DMS 273 (cell line): ENCODE data around the gene PKP2.
"Not testable (repeated sequence)": the region's sequence is repeated elsewhere in the genome, so short reads cannot be mapped to it uniquely, and the experiment has no call there.

ENCODE experiments used
- DNase-seq: peaks from one replicate; lab custom pipeline; 2025; ENCODE audit not compliant: unreplicated experiment; lab: John Stamatoyannopoulos, UW

Gene PKP2

GRCh38 chr12:32864731-32865130 lies 31.8 kb downstream of the PKP2 start:
- no peak for DNase-seq

DNA sequence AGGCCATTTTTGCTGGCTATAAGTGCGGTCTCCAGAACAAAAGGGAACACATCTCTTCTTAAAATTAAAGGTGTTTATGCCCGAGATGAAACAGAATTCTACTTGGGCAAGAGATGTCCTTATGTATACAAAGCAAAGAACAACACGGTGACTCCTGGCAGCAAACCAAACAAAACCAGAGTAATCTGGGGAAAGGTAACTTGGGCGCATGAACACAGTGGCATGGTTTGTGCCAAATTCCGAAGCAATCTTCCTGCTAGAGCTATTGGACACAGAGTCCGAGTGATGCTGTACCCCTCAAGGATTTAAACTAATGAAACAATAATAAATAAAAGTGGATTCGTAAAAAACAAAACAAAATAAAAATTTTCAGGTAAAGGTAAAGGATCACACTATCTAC lies 33.4 kb downstream of the PKP2 start:
- DNase-seq: no peak

DNA sequence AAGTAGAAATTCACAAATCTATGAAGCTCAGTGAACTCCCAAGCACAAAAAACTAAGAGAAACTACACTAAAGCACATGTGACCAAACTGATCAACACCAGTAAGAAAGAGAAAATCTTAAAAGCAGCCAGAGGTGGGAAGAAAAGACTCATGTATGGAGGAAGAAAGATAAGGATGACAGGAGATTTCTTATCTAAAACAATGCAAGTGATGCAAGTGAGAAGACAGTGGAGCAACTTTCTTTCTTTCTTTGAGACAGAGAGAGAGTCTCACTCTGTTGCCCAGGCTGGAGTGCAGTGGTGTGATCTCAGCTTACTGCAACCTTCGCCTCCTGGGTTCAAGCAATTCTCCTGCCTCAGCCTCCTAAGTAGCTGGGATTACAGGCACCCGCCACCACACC lies 34.9 kb downstream of the PKP2 start:
- not testable (repeated sequence) for DNase-seq

DNA sequence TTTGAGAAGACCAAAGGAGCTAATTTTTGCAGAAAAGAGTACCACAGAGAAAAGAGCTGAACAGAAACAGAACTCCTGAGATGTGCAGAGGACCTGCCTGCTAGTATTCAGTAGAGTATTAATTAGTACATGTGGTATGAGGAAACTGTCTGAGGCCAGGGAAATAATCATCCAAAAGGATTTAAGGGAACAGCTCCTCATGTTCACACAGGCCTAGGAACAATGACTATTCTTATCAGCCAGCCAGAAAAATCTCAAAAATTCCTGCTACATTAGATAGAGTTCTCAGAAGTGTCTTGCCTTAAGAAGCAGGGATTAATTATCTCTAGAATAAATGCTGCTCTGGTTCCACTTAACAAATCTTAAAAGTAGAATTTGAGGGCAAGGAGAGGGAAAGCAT lies 36.4 kb downstream of the PKP2 start:
- no peak for DNase-seq

DNA sequence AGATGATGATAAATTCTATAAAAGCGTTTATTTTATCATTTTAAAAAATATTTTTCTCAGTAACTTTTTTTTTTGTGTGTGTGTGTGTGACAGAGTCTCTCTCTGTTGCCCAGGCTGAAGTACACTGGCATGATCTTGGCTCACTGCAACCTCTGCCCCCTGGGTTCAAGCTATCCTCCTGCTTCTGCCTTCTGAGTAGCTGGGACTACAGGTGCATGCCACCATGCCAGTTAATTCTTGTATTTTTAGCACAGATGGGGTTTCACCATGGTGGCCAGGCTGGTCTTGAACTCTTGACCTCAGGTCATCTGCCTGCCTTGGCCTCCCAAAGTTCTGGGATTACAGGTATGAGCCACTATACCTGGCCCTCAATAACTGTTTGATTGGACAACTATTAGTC lies 37.2 kb downstream of the PKP2 start:
- DNase-seq: no peak

DNA sequence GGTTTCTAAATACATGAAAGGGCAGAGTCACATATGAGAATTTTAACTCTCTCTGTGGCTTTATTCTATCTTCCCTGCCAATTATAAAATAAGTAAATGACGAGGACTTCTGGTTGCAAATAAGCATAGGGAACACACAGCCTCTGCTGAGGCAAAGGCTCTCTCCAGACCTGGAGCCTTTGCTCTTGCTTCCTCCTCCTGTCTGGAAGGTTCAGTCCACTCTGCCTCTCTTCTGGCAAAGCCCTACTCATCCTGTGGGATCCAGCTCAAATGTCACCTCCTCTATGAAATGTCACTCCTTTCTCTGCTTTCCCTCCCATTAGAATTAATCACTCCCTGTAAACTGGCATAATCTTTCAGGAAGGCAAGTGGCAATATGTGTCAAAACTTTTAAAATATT lies 41.9 kb downstream of the PKP2 start:
- no peak for DNase-seq

- DNase-seq: no peak
Observed at GRCh38 chr12:32854097-32854496, 42.5 kb downstream of the PKP2 start.

- no peak for DNase-seq
Observed at GRCh38 chr12:32847287-32847686, 49.3 kb downstream of the PKP2 start.

GRCh38 chr12:32846053-32846452 lies 50.5 kb downstream of the PKP2 start:
- no peak for DNase-seq

- no peak for DNase-seq
Observed at GRCh38 chr12:32843528-32844095, 53.0 kb downstream of the PKP2 start.

GRCh38 chr12:32841061-32841460 lies 55.5 kb downstream of the PKP2 start:
- DNase-seq: no peak

- DNase-seq: no peak
Observed at GRCh38 chr12:32839828-32840227, 56.7 kb downstream of the PKP2 start.

GRCh38 chr12:32837974-32838373 lies 58.6 kb downstream of the PKP2 start:
- no peak for DNase-seq

DNA sequence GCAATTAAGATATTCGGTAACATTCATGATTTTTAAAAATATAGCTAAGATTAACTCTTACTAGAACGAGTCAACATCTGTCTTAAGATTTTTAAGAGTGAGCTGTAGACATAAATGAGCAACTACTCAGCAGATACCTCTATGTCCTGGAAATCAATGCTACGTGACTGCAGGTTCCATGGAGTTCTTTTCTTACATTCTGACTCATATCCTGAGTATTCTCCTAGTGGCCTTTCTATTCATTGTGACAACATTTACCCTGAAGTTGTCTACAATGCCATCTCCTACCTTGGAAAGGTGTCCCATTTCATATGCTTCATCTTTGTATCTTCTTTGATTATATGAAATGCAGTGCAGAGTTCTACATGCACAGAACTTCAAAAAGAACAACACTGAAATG lies 59.9 kb downstream of the PKP2 start:
- no peak for DNase-seq

DNA sequence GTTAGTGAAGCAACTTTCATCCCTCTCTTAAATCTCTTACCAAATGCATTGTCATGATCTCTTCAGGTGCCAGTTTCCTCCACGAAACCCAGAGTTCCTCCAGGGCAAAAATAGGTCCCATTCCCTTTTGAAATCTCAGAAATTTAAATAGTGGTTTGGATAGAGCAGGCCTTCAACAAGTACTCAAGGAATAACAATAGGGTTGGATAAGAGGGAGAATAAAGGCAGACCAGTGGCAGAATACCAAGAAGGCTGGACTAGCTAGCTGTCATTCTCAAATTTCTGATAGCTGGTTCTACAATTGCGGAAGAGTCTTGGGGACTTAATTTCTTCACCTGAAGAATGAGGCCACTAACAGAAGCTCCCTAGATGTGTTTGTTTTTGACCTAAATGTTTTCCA lies 62.5 kb downstream of the PKP2 start:
- no peak for DNase-seq

DNA sequence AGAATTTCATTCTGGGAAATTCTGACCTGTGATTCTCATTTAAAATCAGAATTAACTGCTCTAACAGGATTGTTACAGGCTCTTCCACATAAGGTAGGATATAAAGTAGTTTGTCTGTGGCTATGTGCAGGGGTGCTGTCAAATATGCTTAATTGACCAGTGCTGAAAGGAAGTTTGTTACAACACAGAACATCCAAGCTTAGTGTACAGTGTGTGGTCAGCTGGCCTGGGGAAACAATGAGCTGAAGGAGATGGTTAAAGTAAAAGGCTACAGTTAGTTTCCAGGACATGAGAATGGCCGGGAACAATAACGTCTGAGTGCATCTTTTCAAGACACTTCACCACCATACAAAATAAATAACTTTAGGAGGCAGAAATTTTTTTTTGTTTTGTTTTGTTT lies 68.0 kb downstream of the PKP2 start:
- DNase-seq: no peak

DNA sequence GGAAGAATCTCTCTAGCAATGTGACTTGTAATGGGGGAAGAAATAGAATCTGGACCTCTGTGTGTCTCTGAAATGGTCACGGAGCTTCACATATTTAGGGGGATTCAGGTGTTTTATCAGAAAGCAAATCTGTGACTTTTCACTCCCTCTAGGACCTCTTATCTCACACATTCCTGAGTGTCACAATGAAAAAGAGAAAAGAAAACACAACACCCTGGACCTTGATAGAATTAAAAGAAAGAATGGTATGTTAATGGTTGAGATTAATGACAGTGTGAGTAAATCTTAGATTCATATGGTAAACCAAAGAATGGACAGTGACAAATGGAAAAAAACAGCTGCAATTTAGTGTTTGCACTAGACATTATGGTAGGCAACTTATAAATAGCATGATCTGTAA lies 68.5 kb downstream of the PKP2 start:
- no peak for DNase-seq

DNA sequence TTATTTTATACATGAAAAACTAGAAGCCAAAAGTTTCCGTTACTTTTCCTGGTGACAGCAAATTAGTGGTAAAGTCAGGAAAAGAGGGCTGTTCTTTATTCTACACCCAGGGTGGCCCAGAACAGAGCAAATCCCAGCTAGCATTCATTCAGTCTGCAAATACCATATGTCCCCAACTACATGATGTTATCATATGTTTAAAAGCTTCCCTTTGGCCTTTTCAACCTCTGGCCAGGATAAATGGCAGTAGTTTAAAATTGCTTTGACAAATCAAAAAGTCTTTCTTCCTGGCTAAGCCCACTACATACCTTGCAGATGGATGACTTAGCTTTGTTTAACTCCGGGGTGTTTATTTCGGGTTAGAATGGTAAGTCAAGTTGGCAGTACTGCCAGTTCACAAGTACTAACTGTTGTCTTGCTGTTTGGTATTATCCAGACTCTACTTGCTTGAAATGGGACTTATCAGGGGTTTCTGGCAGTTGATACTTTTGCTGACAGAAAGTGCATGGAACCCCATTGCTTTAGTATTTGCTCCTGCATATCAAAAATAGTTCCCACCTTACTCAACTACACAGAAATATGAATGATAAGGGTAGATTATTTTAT lies 69.7 kb downstream of the PKP2 start:
- no peak for DNase-seq

- DNase-seq: no peak
Observed at GRCh38 chr12:32824596-32824995, 72.0 kb downstream of the PKP2 start.

DNA sequence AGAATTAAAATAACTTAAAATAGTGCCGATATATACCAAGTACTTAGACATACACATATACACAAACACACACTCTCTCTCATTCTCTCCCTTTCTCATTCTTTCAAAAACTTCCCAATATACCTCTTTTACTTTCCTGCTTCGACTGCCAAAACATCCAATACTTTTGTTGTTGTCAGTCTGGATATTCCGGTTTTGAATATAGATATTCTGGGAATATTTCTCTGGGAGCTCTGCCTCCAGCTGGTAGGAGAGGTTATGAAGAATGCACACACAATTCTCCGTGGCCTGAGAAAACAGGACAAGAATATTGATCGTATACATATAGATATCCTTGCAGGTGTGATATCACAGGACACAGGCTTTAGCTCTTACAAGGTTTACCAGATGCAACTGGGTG lies 74.2 kb downstream of the PKP2 start:
- DNase-seq: no peak

- no peak for DNase-seq
Observed at GRCh38 chr12:32821710-32822109, 74.9 kb downstream of the PKP2 start.

DNA sequence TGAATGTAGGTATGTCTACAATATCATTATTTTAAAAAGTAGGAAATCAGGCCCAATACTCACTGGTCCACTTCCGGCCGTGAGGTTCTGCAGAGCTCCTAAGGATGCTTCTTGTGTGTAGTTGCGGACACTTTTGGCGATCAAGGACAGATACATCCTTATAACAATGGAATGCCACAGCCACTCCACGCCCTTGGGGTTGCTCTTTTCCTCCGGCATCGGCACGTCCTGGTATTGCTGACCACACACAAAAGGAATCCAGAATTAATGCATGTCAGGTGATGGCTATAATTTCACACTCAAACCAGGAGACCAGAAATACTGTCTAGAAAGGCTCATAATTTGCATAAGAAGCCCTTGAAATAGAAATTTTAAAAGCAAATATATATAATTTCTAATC lies 75.3 kb downstream of the PKP2 start:
- no peak for DNase-seq

GRCh38 chr12:32820376-32820931 lies 76.1 kb downstream of the PKP2 start:
- peak; percentile 95 for DNase-seq
